Type B pancreatic cell (in vitro differentiated cells): ENCODE results near the gene NTPCR. TPM values are rescaled to one million over a fixed set of nuclear protein-coding genes. Genes with fewer than 3 reads are reported as not detected.

Experiments used
- DNase-seq: peaks from one replicate; pipeline ENCODE4 v3.0.0; 2021; ENCODE audit warnings: mixed read lengths; ENCODE audit not compliant: unreplicated experiment; ENCODE audit errors: extremely low spot score
- H3K27ac Mint-ChIP-seq: 2 replicates; pipeline ENCODE4 v1.8.0; 2021; ENCODE audit warnings: mild to moderate bottlenecking, mixed read lengths
- H3K27me3 Mint-ChIP-seq: 2 replicates; pipeline ENCODE4 v1.8.0; 2021; ENCODE audit warnings: mixed read lengths
- H3K36me3 Mint-ChIP-seq: 2 replicates; pipeline ENCODE4 v1.8.0; 2021; ENCODE audit warnings: mixed read lengths
- H3K4me1 Mint-ChIP-seq: one replicate; pipeline ENCODE4 v1.8.0; 2021; ENCODE audit warnings: mixed read lengths; ENCODE audit not compliant: unreplicated experiment
- H3K4me3 Mint-ChIP-seq: 2 replicates; pipeline ENCODE4 v1.8.0; 2021; ENCODE audit warnings: mild to moderate bottlenecking, mixed read lengths
- H3K9me3 Mint-ChIP-seq: 2 replicates; pipeline ENCODE4 v1.8.0; 2021; ENCODE audit warnings: mixed read lengths
- total RNA-seq: library from RNA; stranded (reverse); gene quantifications from 2 replicates; pipeline ENCODE4 v1.2.1, GENCODE V29; 2021; ENCODE audit warnings: low replicate concordance
- TF ChIP-seq, protein P1 (sequence below): fragments of 200-600 bp; sonication (generic); conservative IDR thresholded peaks from 2 replicates; pipeline ENCODE4 v1.5.0; 2021; ENCODE audit warnings: antibody characterized with exemption, mild to moderate bottlenecking

Gene NTPCR
- total RNA-seq, 1 donor from 2014 or later: 57.1 TPM

DNA sequence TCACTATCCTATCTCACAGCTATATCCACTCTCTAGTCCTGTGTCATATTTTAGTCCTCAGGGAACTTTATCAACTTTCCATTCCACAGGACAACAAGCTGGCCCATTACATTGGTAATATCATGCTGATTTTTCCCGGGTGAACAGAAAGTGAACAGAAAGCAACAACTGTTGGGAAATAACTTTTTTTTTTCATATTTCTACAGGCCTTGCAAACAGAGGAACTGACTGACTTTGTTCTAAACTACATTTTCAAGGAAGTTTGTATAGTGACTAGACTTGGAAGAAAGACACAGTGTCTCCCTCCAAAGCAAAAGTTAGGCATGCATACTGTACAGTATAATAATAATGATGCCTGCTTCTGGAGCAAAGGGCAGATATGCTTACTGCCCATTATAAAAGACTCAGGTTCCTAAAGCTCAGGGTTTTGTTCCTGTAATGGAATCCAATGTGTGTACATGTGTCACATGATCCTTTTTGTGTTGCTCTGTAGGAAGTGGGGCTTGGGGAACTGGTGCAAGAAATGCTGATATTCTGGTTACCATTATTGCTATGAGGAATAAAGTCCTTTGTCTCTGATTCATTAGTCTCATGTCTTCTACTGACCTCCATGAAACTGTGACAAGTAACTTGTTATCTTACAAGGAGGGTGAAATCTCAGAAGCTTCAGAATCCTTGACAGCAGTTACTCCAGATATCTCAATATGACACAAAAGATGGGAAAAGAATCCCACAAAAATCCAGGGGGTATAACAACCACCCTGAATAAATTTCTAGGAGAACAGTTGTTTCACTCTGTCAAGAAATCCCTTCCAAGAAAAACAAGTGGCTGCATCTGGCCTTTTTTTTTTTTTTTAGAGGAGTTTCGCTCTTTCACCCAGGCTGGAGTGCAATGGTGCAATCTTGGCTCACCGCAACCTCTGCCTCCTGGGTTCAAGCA is 17.7 kb upstream of the NTPCR start:
- peaks cover 13% of the 10 kb centered on the region for H3K4me1 Mint-ChIP-seq
- no peaks in the 10 kb centered on the region for H3K9me3 Mint-ChIP-seq
- H3K4me3 Mint-ChIP-seq: no peak overlapping the region
- H3K27ac Mint-ChIP-seq: no peak overlapping the region
- TF ChIP-seq, protein P1, sequence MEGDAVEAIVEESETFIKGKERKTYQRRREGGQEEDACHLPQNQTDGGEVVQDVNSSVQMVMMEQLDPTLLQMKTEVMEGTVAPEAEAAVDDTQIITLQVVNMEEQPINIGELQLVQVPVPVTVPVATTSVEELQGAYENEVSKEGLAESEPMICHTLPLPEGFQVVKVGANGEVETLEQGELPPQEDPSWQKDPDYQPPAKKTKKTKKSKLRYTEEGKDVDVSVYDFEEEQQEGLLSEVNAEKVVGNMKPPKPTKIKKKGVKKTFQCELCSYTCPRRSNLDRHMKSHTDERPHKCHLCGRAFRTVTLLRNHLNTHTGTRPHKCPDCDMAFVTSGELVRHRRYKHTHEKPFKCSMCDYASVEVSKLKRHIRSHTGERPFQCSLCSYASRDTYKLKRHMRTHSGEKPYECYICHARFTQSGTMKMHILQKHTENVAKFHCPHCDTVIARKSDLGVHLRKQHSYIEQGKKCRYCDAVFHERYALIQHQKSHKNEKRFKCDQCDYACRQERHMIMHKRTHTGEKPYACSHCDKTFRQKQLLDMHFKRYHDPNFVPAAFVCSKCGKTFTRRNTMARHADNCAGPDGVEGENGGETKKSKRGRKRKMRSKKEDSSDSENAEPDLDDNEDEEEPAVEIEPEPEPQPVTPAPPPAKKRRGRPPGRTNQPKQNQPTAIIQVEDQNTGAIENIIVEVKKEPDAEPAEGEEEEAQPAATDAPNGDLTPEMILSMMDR: no peak
- H3K27me3 Mint-ChIP-seq: no peaks in the 10 kb centered on the region
- no peak for DNase-seq
- H3K36me3 Mint-ChIP-seq: peaks cover 3% of the 10 kb centered on the region

DNA sequence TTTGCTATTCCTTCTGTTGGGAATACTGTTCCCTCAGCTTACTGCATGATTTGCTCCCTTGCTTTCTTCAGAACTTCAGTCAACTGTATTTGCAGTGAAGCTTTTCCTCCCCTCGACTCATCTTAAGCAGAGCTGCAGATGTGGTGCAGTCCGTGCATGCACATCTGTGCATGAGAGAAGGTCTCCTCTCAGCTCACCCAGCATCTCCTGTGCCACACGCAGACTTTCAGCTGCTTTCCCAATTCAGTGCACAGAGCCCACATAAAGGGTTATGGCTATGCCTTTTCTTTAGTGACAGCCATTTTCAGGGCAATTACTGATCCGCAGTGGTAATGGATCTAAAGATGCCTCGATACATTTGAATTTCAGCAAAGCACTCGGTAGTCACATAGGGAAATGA is 13.5 kb upstream of the NTPCR start:
- H3K36me3 Mint-ChIP-seq: peaks cover 3% of the 10 kb centered on the region
- no peak for DNase-seq
- H3K4me1 Mint-ChIP-seq: no peaks in the 10 kb centered on the region
- TF ChIP-seq, protein P1: no peak
- no peak overlapping the region for H3K27ac Mint-ChIP-seq
- no peaks in the 10 kb centered on the region for H3K9me3 Mint-ChIP-seq
- peaks cover 3% of the 10 kb centered on the region for H3K27me3 Mint-ChIP-seq
- no peak overlapping the region for H3K4me3 Mint-ChIP-seq

DNA sequence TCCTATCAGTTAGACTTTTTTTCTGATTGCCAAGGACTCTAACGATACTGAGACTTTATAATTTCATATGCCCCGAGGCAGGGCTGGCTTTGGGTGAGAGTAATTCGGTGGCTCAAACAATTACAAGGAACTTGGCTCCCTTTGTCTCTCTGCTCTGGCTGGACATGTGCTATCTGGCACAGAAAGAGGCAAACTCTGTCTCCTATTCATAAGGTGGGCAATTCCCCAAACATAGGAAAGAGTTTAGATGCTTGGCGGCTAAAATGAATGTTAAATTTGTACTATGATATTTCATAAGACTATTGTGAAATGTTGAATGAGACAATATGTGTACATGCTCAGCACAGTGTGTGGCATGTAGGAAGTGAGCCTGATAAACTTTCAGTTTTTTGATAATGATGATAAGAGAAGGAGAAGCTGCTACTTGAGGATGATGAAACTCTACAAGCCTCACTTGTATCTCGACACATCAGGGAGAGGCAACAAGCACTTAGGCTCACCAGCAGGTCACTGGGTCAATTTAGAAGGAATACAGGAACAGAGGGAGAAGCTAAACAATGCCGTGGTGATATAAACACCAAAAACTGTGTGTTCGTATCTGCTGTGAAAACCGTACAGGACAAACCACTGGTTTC is 12.6 kb upstream of the NTPCR start:
- H3K36me3 Mint-ChIP-seq: peaks cover 3% of the 10 kb centered on the region
- H3K4me1 Mint-ChIP-seq: no peaks in the 10 kb centered on the region
- H3K4me3 Mint-ChIP-seq: no peak overlapping the region
- TF ChIP-seq, protein P1: no peak
- peaks cover 3% of the 10 kb centered on the region for H3K27me3 Mint-ChIP-seq
- no peak for DNase-seq
- no peaks in the 10 kb centered on the region for H3K9me3 Mint-ChIP-seq
- no peak overlapping the region for H3K27ac Mint-ChIP-seq

DNA sequence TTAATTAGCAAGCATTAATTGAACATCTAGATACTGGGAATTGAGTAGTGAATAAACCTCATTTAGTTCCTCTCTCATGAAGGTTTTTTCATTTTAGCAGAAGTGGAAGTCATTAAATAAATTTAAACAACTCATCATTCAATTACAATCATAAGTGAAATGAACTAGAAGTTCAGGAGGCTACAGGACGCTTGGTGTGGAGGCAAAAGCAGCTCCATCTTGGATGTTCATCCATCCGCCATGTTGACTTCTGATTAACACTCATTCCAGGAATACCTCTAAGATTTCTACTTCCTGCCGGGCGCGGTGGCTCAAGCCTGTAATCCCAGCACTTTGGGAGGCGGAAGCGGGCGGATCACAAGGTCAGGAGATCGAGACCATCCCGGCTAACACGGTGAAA is 11.5 kb upstream of the NTPCR start:
- Mint-ChIP-seq H3K4me3 (no peak overlapping the region), H3K9me3 (no peaks in the 10 kb centered on the region), H3K27ac (no peak overlapping the region), H3K36me3 (peaks cover 3% of the 10 kb centered on the region), H3K27me3 (peaks cover 3% of the 10 kb centered on the region), H3K4me1 (peaks cover 6% of the 10 kb centered on the region)
- no peak for DNase-seq
- TF ChIP-seq, protein P1: no peak

DNA sequence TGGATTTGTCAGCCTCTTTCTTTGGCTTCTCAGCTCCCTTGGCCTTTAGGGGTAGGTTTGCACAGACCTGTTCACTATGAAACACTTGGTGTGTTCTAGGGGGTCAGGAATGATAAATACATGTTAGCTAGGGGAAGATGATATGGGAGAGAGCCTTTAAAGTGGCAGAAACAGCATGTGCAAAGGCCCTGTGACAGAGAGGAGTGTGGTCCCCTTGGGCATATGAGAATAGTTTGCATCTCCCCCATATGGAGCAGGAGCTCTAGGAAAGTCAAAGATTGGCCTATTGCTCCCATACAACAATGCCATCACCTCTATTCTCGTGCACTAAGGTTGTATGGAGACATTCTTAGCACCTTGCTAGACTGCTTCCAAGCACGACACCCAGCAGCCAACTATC is 10.7 kb upstream of the NTPCR start:
- Mint-ChIP-seq H3K27me3 (peaks cover 3% of the 10 kb centered on the region), H3K4me1 (peaks cover 7% of the 10 kb centered on the region), H3K36me3 (peaks cover 3% of the 10 kb centered on the region), H3K9me3 (no peaks in the 10 kb centered on the region), H3K27ac (no peak overlapping the region), H3K4me3 (no peak overlapping the region)
- TF ChIP-seq, protein P1: no peak
- no peak for DNase-seq
